Measurements from ENCODE around the gene TBC1D22A.

TBC1D22A gene

GRCh38 chr22:46994983-46995382 is 232.5 kb downstream of the TBC1D22A start:
- no peaks in the 10 kb centered on the region for H3K36me3 ChIP-seq (ENCODE audit: insufficient read depth)
- no peak for TF ChIP-seq CTCF (conservative IDR thresholded peaks at IDR 0.05; ENCODE audit: low read depth, low read length)
- no peak overlapping the region for H3K4me2 ChIP-seq
- H2AFZ ChIP-seq (ENCODE audit: low read depth) = no peak overlapping the region
- H3K9ac ChIP-seq = no peak overlapping the region
- H3K79me2 ChIP-seq (ENCODE audit: insufficient read depth, low read depth) = no peaks in the 10 kb centered on the region
- no peaks in the 10 kb centered on the region for H3K4me1 ChIP-seq (ENCODE audit: low read depth, poor library complexity, severe bottlenecking)
- H4K20me1 ChIP-seq (ENCODE audit: insufficient read depth) = no peaks in the 10 kb centered on the region
- no peak overlapping the region for H3K4me3 ChIP-seq (IDR thresholded peaks at IDR 0.05; ENCODE audit: insufficient read depth, low read depth, low read length)
- no peak overlapping the region for H3K27ac ChIP-seq
- H3K27me3 ChIP-seq (ENCODE audit: insufficient read depth, low read depth) = no peaks in the 10 kb centered on the region

GRCh38 chr22:46995501-46996360 is 233.3 kb downstream of the TBC1D22A start:
- H3K27ac ChIP-seq = no peak overlapping the region
- no peak overlapping the region for H3K9ac ChIP-seq
- no peaks in the 10 kb centered on the region for H3K79me2 ChIP-seq (ENCODE audit: insufficient read depth, low read depth)
- H3K27me3 ChIP-seq (ENCODE audit: insufficient read depth, low read depth) = no peaks in the 10 kb centered on the region
- TF ChIP-seq CTCF (conservative IDR thresholded peaks at IDR 0.05; ENCODE audit: low read depth, low read length) = no peak
- no peaks in the 10 kb centered on the region for H3K36me3 ChIP-seq (ENCODE audit: insufficient read depth)
- no peak overlapping the region for H2AFZ ChIP-seq (ENCODE audit: low read depth)
- H3K4me1 ChIP-seq (ENCODE audit: low read depth, poor library complexity, severe bottlenecking) = peaks cover under 1% of the 10 kb centered on the region
- no peaks in the 10 kb centered on the region for H4K20me1 ChIP-seq (ENCODE audit: insufficient read depth)
- no peak overlapping the region for H3K4me2 ChIP-seq
- no peak overlapping the region for H3K4me3 ChIP-seq (IDR thresholded peaks at IDR 0.05; ENCODE audit: insufficient read depth, low read depth, low read length)

- H3K4me1 ChIP-seq (ENCODE audit: low read depth, poor library complexity, severe bottlenecking) = peaks cover 7% of the 10 kb centered on the region
- H4K20me1 ChIP-seq (ENCODE audit: insufficient read depth) = no peaks in the 10 kb centered on the region
- H3K27me3 ChIP-seq (ENCODE audit: insufficient read depth, low read depth) = no peaks in the 10 kb centered on the region
- H3K4me2 ChIP-seq = no peak overlapping the region
- no peak for TF ChIP-seq CTCF (conservative IDR thresholded peaks at IDR 0.05; ENCODE audit: low read depth, low read length)
- H2AFZ ChIP-seq (ENCODE audit: low read depth) = no peak overlapping the region
- no peaks in the 10 kb centered on the region for H3K79me2 ChIP-seq (ENCODE audit: insufficient read depth, low read depth)
- H3K27ac ChIP-seq = no peak overlapping the region
- H3K4me3 ChIP-seq (IDR thresholded peaks at IDR 0.05; ENCODE audit: insufficient read depth, low read depth, low read length) = no peak overlapping the region
- no peak overlapping the region for H3K9ac ChIP-seq
- no peaks in the 10 kb centered on the region for H3K36me3 ChIP-seq (ENCODE audit: insufficient read depth)
Observed at GRCh38 chr22:46996595-46997310, 234.3 kb downstream of the TBC1D22A start.

GRCh38 chr22:46997311-46997970 is 235.0 kb downstream of the TBC1D22A start:
- H3K4me3 ChIP-seq (IDR thresholded peaks at IDR 0.05; ENCODE audit: insufficient read depth, low read depth, low read length) = no peak overlapping the region
- no peaks in the 10 kb centered on the region for H3K27me3 ChIP-seq (ENCODE audit: insufficient read depth, low read depth)
- TF ChIP-seq CTCF (conservative IDR thresholded peaks at IDR 0.05; ENCODE audit: low read depth, low read length) = no peak
- H3K36me3 ChIP-seq (ENCODE audit: insufficient read depth) = no peaks in the 10 kb centered on the region
- H2AFZ ChIP-seq (ENCODE audit: low read depth) = no peak overlapping the region
- no peaks in the 10 kb centered on the region for H3K79me2 ChIP-seq (ENCODE audit: insufficient read depth, low read depth)
- no peak overlapping the region for H3K9ac ChIP-seq
- H3K27ac ChIP-seq = no peak overlapping the region
- H3K4me1 ChIP-seq (ENCODE audit: low read depth, poor library complexity, severe bottlenecking) = peaks cover 11% of the 10 kb centered on the region
- no peaks in the 10 kb centered on the region for H4K20me1 ChIP-seq (ENCODE audit: insufficient read depth)
- H3K4me2 ChIP-seq = no peak overlapping the region
